Astrocyte (in vitro differentiated cells and primary cell): ENCODE data around the gene CCDC74B.
"Not testable (repeated sequence)": the region's sequence is repeated elsewhere in the genome, so short reads cannot be mapped to it uniquely, and the experiment has no call there.

Source experiments
- CTCF ChIP-seq: IDR thresholded peaks from 2 replicates; pipeline ENCODE4 v1.5.1; 2011; ENCODE audit warnings: low read depth, mild to moderate bottlenecking, inconsistent platforms, low read length, moderate library complexity; ENCODE audit not compliant: insufficient read depth
- EZH2 ChIP-seq: IDR thresholded peaks from 2 replicates; pipeline ENCODE4 v1.6.1; 2012; ENCODE audit warnings: mild to moderate bottlenecking, low read length, inconsistent platforms; ENCODE audit not compliant: insufficient read depth

GRCh38 chr2:130182826-130183511 is 38.1 kb upstream of the CCDC74B start:
- TF ChIP-seq CTCF, EZH2: not testable (repeated sequence)
